ENCODE measurements around the gene P3H3.

GRCh38 chr12:6791931-6792520 lies 36.2 kb upstream of the P3H3 start:
- no peak for TF ChIP-seq EZH2phosphoT487 (IDR thresholded peaks at IDR 0.05; ENCODE audit: low read length)
- TF ChIP-seq CTCF (IDR thresholded peaks at IDR 0.05; ENCODE audit: low read length) = no peak
